ENCODE results near the gene JMJD7.

JMJD7 gene

GRCh38 chr15:41868321-41868720, 40.4 kb downstream of the JMJD7 start:
- FAIRE-seq = no peak

GRCh38 chr15:41869770-41870688, 42.1 kb downstream of the JMJD7 start:
- no peak for FAIRE-seq

DNA sequence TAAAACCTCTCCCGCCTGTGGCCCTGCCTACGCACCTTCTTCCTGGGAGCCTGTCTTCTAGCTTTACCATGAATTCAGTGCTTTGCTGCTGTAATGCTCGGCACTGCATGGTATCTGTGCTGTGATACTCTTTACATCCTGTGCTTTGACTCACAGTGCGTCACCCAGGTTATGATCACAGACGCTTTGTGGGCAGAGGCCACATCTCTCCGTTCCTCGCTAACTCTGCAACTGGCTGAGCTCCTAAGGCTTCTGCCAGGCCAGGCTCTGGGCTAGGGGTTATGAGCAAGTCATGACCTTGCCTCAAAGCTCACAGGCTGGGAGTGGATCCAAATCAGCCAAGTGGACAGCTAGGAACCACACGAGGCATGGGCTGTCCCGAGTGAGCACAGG, 42.8 kb downstream of the JMJD7 start:
- no peak for FAIRE-seq

DNA sequence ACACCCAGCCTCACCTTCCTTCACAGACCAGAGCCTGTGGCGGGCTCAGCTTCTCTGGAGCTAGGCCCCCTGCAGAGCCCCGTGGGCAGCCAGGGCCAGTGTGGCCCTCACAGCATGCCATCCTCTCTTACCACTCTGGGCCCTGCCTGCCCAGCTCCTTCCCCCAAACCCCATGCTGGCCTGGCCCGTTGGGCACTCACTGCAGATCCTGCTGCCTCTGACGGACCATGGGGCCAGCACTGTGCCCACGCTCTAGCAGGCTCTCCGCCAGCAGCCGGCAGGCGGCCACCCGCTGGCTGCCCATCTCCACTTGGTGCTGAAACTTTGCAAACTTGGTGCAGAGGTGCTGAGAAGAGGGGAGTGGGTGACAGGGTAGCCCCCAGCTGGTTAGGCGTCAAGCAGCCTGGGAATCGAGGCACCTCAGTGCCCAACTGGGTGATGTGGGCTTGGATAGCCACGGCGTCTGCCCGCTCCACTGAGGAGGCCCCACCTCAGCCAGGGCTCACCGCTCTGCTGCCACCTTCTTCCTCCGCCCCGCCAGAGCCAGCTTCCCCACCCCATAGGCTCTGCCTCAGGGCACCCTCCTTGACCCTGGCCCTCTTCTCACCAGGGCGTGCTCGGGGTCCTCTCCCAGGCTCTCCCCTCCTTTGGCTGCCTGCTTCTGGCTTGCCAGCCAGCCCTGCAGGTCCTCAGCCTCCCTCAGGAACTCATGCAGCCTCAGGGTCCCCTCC, 43.4 kb downstream of the JMJD7 start:
- FAIRE-seq = no peak

DNA sequence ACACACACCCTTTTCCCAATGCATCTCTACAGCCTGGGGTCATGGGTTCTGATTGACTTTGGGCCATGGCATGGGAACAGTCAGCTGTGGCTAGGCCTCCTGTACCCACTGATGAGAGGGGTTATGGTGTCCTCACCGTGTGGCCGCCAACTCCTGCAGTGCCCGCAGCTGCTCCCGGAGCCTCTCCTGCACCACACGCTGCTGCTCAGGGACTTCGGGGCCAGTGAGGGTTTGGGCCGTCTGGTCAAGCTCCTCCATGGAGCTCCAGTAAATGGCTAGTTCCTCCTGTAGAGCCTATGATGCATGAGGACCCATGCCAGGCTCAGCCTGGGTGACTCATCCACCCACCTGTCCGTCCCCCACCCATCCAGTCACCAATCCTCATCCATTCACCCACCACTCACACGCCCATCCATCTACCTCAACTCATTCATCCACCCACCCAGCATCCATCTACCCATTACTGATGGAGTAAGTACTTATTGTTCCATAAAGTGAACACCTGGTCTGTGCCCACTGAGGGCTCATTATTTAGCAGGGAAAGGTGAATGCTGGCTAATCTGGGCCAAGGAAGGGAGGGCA, 44.4 kb downstream of the JMJD7 start:
- no peak for FAIRE-seq

DNA sequence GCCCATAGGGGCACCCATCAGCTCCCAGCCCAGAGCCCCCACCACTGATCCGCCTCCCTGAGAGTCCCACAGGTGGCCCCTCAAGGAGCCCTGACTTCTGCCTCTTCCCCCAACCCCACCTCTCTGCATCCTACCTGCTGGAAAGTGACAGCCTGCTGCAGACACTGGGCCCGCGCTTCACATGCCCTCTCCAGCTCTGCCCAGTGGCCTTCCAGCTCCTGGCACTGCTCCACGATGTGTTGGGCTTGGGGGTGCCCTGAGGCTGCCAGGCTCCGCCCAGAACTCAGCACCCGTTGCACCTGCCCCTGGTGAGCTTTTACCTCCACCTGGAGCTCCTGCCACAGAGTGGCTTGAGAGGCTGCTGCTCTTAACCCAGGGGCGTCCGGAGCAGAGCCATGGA, 45.8 kb downstream of the JMJD7 start:
- FAIRE-seq = no peak

DNA sequence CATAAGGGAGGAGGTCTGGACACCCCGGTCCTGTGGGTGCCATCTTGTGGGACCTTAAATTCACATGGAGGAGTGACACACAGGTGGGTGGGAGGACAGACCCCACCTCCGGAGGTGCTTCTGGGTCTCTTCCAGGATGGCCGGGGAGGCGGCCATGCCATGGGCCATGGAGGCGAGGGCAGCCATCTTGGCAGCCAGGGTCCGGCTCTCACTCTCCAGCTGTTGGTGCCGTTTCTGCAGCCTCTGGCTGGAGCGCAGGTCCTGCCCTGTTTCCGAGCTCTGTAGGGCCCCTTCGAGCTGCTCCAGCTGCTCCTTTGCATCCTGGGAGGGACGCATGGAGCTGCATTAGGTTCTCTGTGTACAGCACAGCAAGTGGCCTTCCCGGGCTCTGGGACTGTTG, 46.8 kb downstream of the JMJD7 start:
- FAIRE-seq = no peak

- no peak for FAIRE-seq
Observed at GRCh38 chr15:41876007-41876406, 48.1 kb downstream of the JMJD7 start.

DNA sequence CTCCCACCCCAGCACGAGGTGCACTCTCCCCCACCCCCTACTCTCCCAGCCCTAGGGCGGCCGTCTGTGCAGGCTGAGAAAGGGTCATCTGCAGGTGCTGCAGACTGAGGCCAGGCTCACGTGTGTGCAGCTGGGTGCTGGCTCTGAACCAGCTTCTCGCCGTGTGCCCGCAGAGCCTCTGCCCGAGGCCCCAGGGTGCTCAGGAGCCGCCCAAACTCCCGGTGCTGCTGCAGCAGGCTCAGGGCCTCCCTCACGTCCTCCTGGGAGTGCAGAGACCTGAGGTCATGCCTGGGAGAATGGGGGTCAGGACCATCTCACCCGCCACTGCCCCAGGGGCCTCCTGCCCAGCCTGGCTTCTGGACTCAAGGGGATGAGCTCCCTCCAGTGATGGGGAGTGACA, 48.8 kb downstream of the JMJD7 start:
- no peak for FAIRE-seq

- no peak for FAIRE-seq
Observed at GRCh38 chr15:41877631-41878354, 49.9 kb downstream of the JMJD7 start.

- FAIRE-seq = no peak
Observed at GRCh38 chr15:41878355-41878699, 50.4 kb downstream of the JMJD7 start.

DNA sequence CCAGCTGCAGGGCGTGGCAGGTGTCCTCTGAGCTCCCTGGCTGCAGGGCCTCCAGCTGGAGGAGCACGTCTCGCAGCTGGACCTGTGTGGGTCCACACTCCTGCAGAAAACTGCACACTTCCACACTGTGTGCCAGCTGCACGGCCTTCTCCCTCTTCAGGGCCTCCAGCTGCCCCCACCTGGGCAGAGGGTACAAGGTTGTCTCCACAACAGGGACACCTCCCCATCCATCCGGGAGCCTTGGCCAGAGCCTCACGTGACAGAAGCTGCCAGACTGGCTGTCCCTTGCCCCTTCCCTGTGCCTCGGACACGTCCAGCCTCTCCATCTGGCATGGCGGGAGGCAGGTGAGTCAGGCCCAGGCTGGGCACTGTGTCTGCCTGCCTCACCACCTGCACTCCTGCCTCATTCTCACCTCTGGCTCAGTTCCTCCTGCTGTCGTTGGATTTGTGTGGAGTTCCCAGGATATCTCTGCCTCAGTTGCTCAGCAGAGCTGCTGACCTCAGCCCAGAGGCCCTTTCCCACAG, 51.5 kb downstream of the JMJD7 start:
- FAIRE-seq = no peak

GRCh38 chr15:41880156-41880877, 52.4 kb downstream of the JMJD7 start:
- FAIRE-seq = no peak

GRCh38 chr15:41881086-41881485, 53.2 kb downstream of the JMJD7 start:
- no peak for FAIRE-seq

- FAIRE-seq = no peak
Observed at GRCh38 chr15:41881550-41881919, 53.6 kb downstream of the JMJD7 start.

GRCh38 chr15:41881920-41882688, 54.2 kb downstream of the JMJD7 start:
- FAIRE-seq = no peak

- no peak for FAIRE-seq
Observed at GRCh38 chr15:41882689-41883483, 55.0 kb downstream of the JMJD7 start.

- no peak for FAIRE-seq
Observed at GRCh38 chr15:41883484-41883825, 55.6 kb downstream of the JMJD7 start.

- FAIRE-seq = no peak
Observed at GRCh38 chr15:41884458-41884857, 56.6 kb downstream of the JMJD7 start.

DNA sequence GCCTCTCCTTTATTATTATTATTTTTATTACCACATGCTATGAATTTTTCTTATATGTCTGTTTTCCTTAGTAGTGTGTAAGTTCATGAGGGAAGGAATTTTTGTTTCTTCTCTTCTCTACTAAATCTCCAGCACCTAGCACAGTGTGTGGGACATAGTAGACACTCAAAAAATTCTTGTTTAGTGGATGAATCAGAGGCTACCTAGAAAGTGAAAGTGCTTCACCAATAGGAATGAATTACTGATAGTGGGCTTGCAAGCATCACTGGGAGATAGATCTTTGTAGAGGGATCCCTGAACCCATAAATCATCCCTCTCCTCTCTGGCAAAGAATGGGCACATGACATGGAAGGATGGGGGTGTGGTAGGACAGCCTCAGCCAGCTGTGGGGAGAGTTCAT, 57.4 kb downstream of the JMJD7 start:
- no peak for FAIRE-seq

DNA sequence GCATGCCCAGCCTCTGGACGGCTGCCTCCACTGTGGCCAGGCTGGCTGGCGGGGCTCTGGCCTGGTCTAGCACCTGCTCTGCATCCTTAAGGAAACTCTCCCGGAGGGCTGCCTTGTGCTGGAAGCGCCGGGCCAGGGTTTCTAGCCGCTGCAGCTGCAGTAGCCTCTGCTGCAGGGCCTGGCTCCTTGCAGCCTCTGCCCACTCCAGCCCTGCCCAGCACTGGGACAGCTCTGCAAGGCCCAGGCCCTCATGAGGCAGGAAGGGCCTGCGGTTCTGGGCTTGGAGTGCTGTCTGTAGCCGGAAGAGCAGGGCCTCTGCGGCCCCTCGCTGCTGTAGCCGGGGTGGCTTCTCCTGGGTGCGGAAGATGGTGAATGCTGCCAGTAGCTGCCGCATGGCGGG, 57.9 kb downstream of the JMJD7 start:
- FAIRE-seq = no peak

Data from islet of Langerhans (tissue), 1 donor.